Kidney epithelial cell (primary cell): ENCODE data around the gene SLC25A29. TPM values are rescaled to one million over a fixed set of nuclear protein-coding genes. Genes with fewer than 3 reads are reported as not detected.
A peak's percentile ranks its signal among the peaks of the same experiment; 100 is the strongest.
"Not testable (repeated sequence)": the region's sequence is repeated elsewhere in the genome, so short reads cannot be mapped to it uniquely, and the experiment has no call there.

Experiments used
- DNase-seq: peaks from one replicate; pipeline ENCODE4 v3.0.0-alpha.2; 2010; ENCODE audit warnings: low read depth
- H3K27me3 ChIP-seq: 2 replicates; pipeline ENCODE4 v1.6.0; 2011; ENCODE audit warnings: low read length; ENCODE audit not compliant: control insufficient read depth, insufficient read depth
- H3K36me3 ChIP-seq: 2 replicates; pipeline ENCODE4 v1.5.1; 2011; ENCODE audit warnings: low read length; ENCODE audit not compliant: control insufficient read depth, insufficient read depth
- H3K4me3 ChIP-seq: 2 replicates; pipeline ENCODE4 v1.5.1; 2011; ENCODE audit warnings: low read depth, mild to moderate bottlenecking, control low read depth, low read length
- CTCF ChIP-seq: IDR thresholded peaks from 2 replicates; pipeline ENCODE4 v1.5.1; 2011; ENCODE audit warnings: mild to moderate bottlenecking, moderate library complexity, low read length, control low read depth, inconsistent platforms; ENCODE audit not compliant: insufficient read depth, poor library complexity, severe bottlenecking
- total RNA-seq: library from RNA; depleted of rRNA; stranded (reverse); fragments of >200 nt; gene quantifications from 2 replicates; pipeline ENCODE4 v1.2.3, GENCODE V29; 2015

The SLC25A29 gene
- total RNA-seq, 1 donor from 2014 or later: 93.7 TPM

- Histone ChIP-seq H3K4me3 (no peak overlapping the region), H3K27me3 (peaks cover 4% of the 10 kb centered on the region), H3K36me3 (no peaks in the 10 kb centered on the region)
- peak; percentile 79 for TF ChIP-seq CTCF
- no peak for DNase-seq
Measured at GRCh38 chr14:100317912-100318808, 11.9 kb upstream of the SLC25A29 start.

GRCh38 chr14:100317389-100317788 is 11.1 kb upstream of the SLC25A29 start:
- DNase-seq: no peak
- no peak for TF ChIP-seq CTCF
- no peak overlapping the region for H3K4me3 ChIP-seq
- H3K27me3 ChIP-seq: no peaks in the 10 kb centered on the region
- H3K36me3 ChIP-seq: no peaks in the 10 kb centered on the region

GRCh38 chr14:100314724-100315123 is 8.5 kb upstream of the SLC25A29 start:
- DNase-seq: no peak
- H3K4me3 ChIP-seq: no peak overlapping the region
- TF ChIP-seq CTCF: no peak
- H3K36me3 ChIP-seq: no peaks in the 10 kb centered on the region
- H3K27me3 ChIP-seq: no peaks in the 10 kb centered on the region

GRCh38 chr14:100313464-100314230 is 7.4 kb upstream of the SLC25A29 start:
- no peaks in the 10 kb centered on the region for H3K27me3 ChIP-seq
- H3K4me3 ChIP-seq: no peak overlapping the region
- H3K36me3 ChIP-seq: no peaks in the 10 kb centered on the region
- no peak for DNase-seq
- no peak for TF ChIP-seq CTCF

GRCh38 chr14:100312877-100313400 is 6.7 kb upstream of the SLC25A29 start:
- no peak overlapping the region for H3K4me3 ChIP-seq
- DNase-seq: no peak
- H3K27me3 ChIP-seq: no peaks in the 10 kb centered on the region
- no peak for TF ChIP-seq CTCF
- no peaks in the 10 kb centered on the region for H3K36me3 ChIP-seq

GRCh38 chr14:100312110-100312876 is 6.0 kb upstream of the SLC25A29 start:
- not testable (repeated sequence) for H3K36me3 ChIP-seq, DNase-seq, H3K27me3 ChIP-seq, H3K4me3 ChIP-seq
